CD14-positive monocyte (primary cell): ENCODE data around the gene SCN3A. TPM values are rescaled to one million over a fixed set of nuclear protein-coding genes. Genes with fewer than 3 reads are reported as not detected.

Experiments used
- DNase-seq, 3 donors: peaks; one replicate each; pipeline ENCODE4 v3.0.0-alpha.2; 2011 to 2022
- H2AFZ ChIP-seq: 2 replicates; pipeline ENCODE4 v1.6.0; 2012; ENCODE audit warnings: mild to moderate bottlenecking, low read depth, low read length, inconsistent platforms; ENCODE audit not compliant: insufficient read depth, poor library complexity, severe bottlenecking
- H3K27ac ChIP-seq, 2 donors: 1 replicate in 1 of 2; 2 replicates in 1 of 2; pipeline ENCODE4 v1.5.1; 2012 to 2013; ENCODE audit warnings: low read length in 2 of 2, control low read depth in 1 of 2, inconsistent platforms in 1 of 2, low read depth in 1 of 2, mild to moderate bottlenecking in 1 of 2
- H3K27me3 ChIP-seq, 2 donors: one replicate each; pipeline versions ENCODE4 v1.6.0 to v1.6.1; 2011 to 2013; ENCODE audit warnings: low read length in 2 of 2; ENCODE audit not compliant: control insufficient read depth in 2 of 2, insufficient read depth in 2 of 2
- H3K36me3 ChIP-seq, 2 donors: replicated peaks in 1 of 2; 1 replicate in 1 of 2; 2 replicates in 1 of 2; pipeline versions ENCODE4 v1.5.1 to v1.6.1; 2012 to 2013; ENCODE audit warnings: low read length in 2 of 2, control low read depth in 1 of 2, inconsistent platforms in 1 of 2, mild to moderate bottlenecking in 1 of 2; ENCODE audit not compliant: insufficient read depth in 2 of 2, control insufficient read depth in 1 of 2
- H3K4me1 ChIP-seq, 2 donors: 1 replicate in 1 of 2; 2 replicates in 1 of 2; pipeline versions ENCODE4 v1.5.1 to v1.6.1; 2012 to 2013; ENCODE audit warnings: low read length in 2 of 2, control low read depth in 1 of 2, inconsistent platforms in 1 of 2, mild to moderate bottlenecking in 1 of 2, moderate library complexity in 1 of 2; ENCODE audit not compliant: insufficient read depth in 2 of 2, control insufficient read depth in 1 of 2
- H3K4me2 ChIP-seq: replicated peaks from 2 replicates; pipeline ENCODE3; 2012; ENCODE audit warnings: low read length, moderate library complexity, mild to moderate bottlenecking; ENCODE audit not compliant: poor library complexity, severe bottlenecking; ENCODE audit errors: extremely low read depth
- H3K4me3 ChIP-seq, 3 experiments: fragments of 200-600 bp in 1 of 3; sonication (generic) in 1 of 3; replicated peaks in 1 of 3; 1 replicate in 2 of 3; 2 replicates in 1 of 3; pipeline ENCODE4 v1.5.1; 2011 to 2013; ENCODE audit warnings: low read length in 3 of 3, mild to moderate bottlenecking in 3 of 3, control low read depth in 2 of 3, low read depth in 2 of 3, inconsistent platforms in 1 of 3, moderate library complexity in 1 of 3
- H3K79me2 ChIP-seq: 2 replicates; pipeline ENCODE4 v1.6.0; 2012; ENCODE audit warnings: mild to moderate bottlenecking, control low read depth, inconsistent platforms, low read length, moderate library complexity; ENCODE audit not compliant: insufficient read depth
- H3K9ac ChIP-seq: 2 replicates; pipeline ENCODE4 v1.6.0; 2017; ENCODE audit warnings: low read length, mild to moderate bottlenecking; ENCODE audit not compliant: insufficient read depth, poor library complexity, severe bottlenecking
- H3K9me3 ChIP-seq, 2 donors: replicated peaks in 1 of 2; 1 replicate in 1 of 2; 2 replicates in 1 of 2; pipeline versions ENCODE4 v1.5.1 to v1.6.1; 2012 to 2013; ENCODE audit warnings: low read length in 2 of 2, control low read depth in 1 of 2; ENCODE audit not compliant: control insufficient read depth in 1 of 2, insufficient read depth in 1 of 2
- H4K20me1 ChIP-seq: 2 replicates; pipeline ENCODE4 v1.6.0; 2012; ENCODE audit warnings: mild to moderate bottlenecking, low read length, control low read depth, moderate library complexity; ENCODE audit not compliant: insufficient read depth
- H3K27ac Mint-ChIP-seq, 7 donors: one replicate each; pipeline ENCODE4 v1.8.0; 2020; ENCODE audit warnings: mild to moderate bottlenecking in 7 of 7, mixed read lengths in 7 of 7, moderate library complexity in 6 of 7, inconsistent platforms in 2 of 7
- H3K27me3 Mint-ChIP-seq, 3 donors: one replicate each; pipeline ENCODE4 v1.8.0; 2021 to 2022; ENCODE audit warnings: low read depth in 3 of 3, mild to moderate bottlenecking in 3 of 3, mixed read lengths in 3 of 3, moderate library complexity in 3 of 3, inconsistent platforms in 1 of 3
- H3K36me3 Mint-ChIP-seq, 2 donors: one replicate each; pipeline ENCODE4 v1.8.0; 2020; ENCODE audit warnings: mixed read lengths in 2 of 2, inconsistent platforms in 1 of 2, mild to moderate bottlenecking in 1 of 2
- H3K4me1 Mint-ChIP-seq: one replicate; pipeline ENCODE4 v1.8.0; 2020; ENCODE audit warnings: mild to moderate bottlenecking, mixed read lengths
- H3K4me3 Mint-ChIP-seq, 2 donors: one replicate each; pipeline ENCODE4 v1.8.0; 2020; ENCODE audit warnings: mild to moderate bottlenecking in 2 of 2, mixed read lengths in 2 of 2, moderate library complexity in 1 of 2
- H3K9me3 Mint-ChIP-seq, 7 donors: one replicate each; pipeline ENCODE4 v1.8.0; 2020 to 2022; ENCODE audit warnings: mixed read lengths in 7 of 7, mild to moderate bottlenecking in 6 of 7, moderate library complexity in 6 of 7, inconsistent platforms in 2 of 7
- CTCF ChIP-seq: fragments of 200-600 bp; IDR thresholded peaks from one replicate; pipeline ENCODE4 v1.8.0; 2022; ENCODE audit warnings: antibody characterized with exemption, mild to moderate bottlenecking
- WGBS: methylation state at CpG from one replicate; pipeline ENCODE4 v1.1.5; 2013; ENCODE audit warnings: missing lambda C conversion rate; ENCODE audit not compliant: insufficient coverage; 5-methylcytosine and 5-hydroxymethylcytosine counted together
- intact Hi-C, 2 donors: fragments of 100-400 bp; cut with micrococcal nuclease; formaldehyde crosslinking; loops; one replicate each; pipeline versions ENCODE4 v1.15.0 to v1.15.1; 2023
- polyA plus RNA-seq, 3 donors: library from polyadenylated mRNA; depleted of rRNA in 1 of 3; unstranded in 2 of 3; stranded (reverse) in 1 of 3; fragments of 300-500 nt in 2 of 3; fragments of >200 nt in 1 of 3; fragmentation: Illumina TruSeq in 2 of 3; gene quantifications; 1 replicate in 2 of 3; 2 replicates in 1 of 3; pipeline ENCODE4 v1.2.3, GENCODE V29; 2012 to 2021

Gene SCN3A
- polyA plus RNA-seq, 3 donors, result 0.03 TPM; not detected in 2

- no peak for DNase-seq
- intact Hi-C loops, result no loop called here
- WGBS, result 58% methylated on average over 3 of the region's 4 CpGs
- H3K27me3 Mint-ChIP-seq, result peaks cover 0 to 2% (median 0%) of the 10 kb centered on the region in 3 donors
- H4K20me1 ChIP-seq, result no peaks in the 10 kb centered on the region
- H3K27me3 ChIP-seq, result no peaks in the 10 kb centered on the region
- no peak for TF ChIP-seq CTCF
- H3K9me3 Mint-ChIP-seq, result peaks cover 0 to 3% (median 0%) of the 10 kb centered on the region in 7 donors
- no peaks in the 10 kb centered on the region for H3K79me2 ChIP-seq
- H3K4me1 Mint-ChIP-seq, result no peaks in the 10 kb centered on the region
- no peaks in the 10 kb centered on the region for H3K36me3 Mint-ChIP-seq
- H3K4me1 ChIP-seq, result no peaks in the 10 kb centered on the region
- H3K36me3 ChIP-seq, result no peaks in the 10 kb centered on the region
- no peak overlapping the region for H2AFZ ChIP-seq
- H3K27ac ChIP-seq, result no peak overlapping the region
- H3K4me3 Mint-ChIP-seq, result no peak overlapping the region
- H3K4me2 ChIP-seq, result no peak overlapping the region
- H3K9me3 ChIP-seq, result no peaks in the 10 kb centered on the region
- H3K9ac ChIP-seq, result no peak overlapping the region
- H3K4me3 ChIP-seq, result no peak overlapping the region
- no peak overlapping the region for H3K27ac Mint-ChIP-seq
These were observed 91.7 kb downstream of the SCN3A start for GRCh38 chr2:165112133-165112573.

- no peak overlapping the region for H3K4me3 ChIP-seq
- no peak overlapping the region for H3K27ac Mint-ChIP-seq
- intact Hi-C loops, result no loop called here
These were observed 93.5 kb downstream of the SCN3A start for GRCh38 chr2:165110394-165110793.

More at GRCh38 chr2:165110394-165110793, 93.5 kb downstream of the SCN3A start:
- H3K9me3 ChIP-seq, result no peaks in the 10 kb centered on the region
- Mint-ChIP-seq H3K9me3 (peaks cover 0 to 3% (median 0%) of the 10 kb centered on the region in 7 donors), H3K27me3 (peaks cover 0 to 2% (median 0%) of the 10 kb centered on the region in 3 donors), H3K4me3 (no peak overlapping the region), H3K4me1 (no peaks in the 10 kb centered on the region), H3K36me3 (no peaks in the 10 kb centered on the region)
- H4K20me1 ChIP-seq, result no peaks in the 10 kb centered on the region
- no CpG with 5 or more reads among the region's 1 CpG for WGBS
- no peak for TF ChIP-seq CTCF
- H3K9ac ChIP-seq, result no peak overlapping the region
- H2AFZ ChIP-seq, result no peak overlapping the region
- H3K4me2 ChIP-seq, result no peak overlapping the region
- H3K27ac ChIP-seq, result no peak overlapping the region
- no peaks in the 10 kb centered on the region for H3K4me1 ChIP-seq
- no peaks in the 10 kb centered on the region for H3K27me3 ChIP-seq
- no peaks in the 10 kb centered on the region for H3K79me2 ChIP-seq
- no peak for DNase-seq
- H3K36me3 ChIP-seq, result no peaks in the 10 kb centered on the region
